NCI-H2029 treated with DMSO at 0.1 percent for 48 hours (cell line): ENCODE results near the gene JMJD8.
"Not testable (repeated sequence)": the region's sequence is repeated elsewhere in the genome, so short reads cannot be mapped to it uniquely, and the experiment has no call there.

Source experiments
- DNase-seq: peaks from one replicate; lab custom pipeline; 2025; lab: John Stamatoyannopoulos, UW

JMJD8 gene

DNA sequence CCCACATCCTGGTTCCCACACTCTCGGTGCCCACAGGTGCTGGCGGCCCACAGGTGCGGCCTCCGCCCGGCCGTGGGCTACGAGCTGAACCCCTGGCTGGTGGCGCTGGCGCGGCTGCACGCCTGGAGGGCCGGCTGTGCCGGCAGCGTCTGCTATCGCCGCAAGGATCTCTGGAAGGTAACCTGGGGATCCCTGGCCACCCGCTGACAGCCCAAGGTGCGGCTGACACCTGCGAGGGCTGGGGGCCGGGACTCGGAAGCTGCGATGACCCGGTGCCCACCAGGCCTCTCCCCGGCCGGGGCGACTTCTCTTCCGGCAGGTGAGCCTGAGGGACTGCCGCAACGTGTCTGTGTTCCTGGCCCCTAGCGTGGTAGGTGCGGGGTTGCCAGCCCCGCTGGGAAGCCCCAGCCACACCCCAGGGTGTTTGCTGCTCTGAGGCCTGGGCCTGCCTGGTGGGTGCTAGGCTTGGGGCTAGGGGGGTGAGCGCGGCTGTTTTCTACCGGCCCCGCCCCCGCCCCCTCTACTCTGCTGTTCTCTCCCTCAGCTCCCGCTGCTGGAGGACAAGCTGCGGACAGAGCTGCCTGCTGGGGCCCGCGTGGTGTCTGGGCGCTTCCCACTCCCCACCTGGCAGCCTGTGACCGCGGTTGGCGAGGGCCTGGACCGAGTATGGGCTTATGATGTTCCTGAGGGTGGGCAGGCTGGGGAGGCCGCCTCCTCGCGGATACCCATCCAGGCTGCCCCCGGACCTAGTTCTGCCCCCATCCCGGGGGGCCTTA is 37.8 kb upstream of the JMJD8 start:
- DNase-seq, result no peak

DNA sequence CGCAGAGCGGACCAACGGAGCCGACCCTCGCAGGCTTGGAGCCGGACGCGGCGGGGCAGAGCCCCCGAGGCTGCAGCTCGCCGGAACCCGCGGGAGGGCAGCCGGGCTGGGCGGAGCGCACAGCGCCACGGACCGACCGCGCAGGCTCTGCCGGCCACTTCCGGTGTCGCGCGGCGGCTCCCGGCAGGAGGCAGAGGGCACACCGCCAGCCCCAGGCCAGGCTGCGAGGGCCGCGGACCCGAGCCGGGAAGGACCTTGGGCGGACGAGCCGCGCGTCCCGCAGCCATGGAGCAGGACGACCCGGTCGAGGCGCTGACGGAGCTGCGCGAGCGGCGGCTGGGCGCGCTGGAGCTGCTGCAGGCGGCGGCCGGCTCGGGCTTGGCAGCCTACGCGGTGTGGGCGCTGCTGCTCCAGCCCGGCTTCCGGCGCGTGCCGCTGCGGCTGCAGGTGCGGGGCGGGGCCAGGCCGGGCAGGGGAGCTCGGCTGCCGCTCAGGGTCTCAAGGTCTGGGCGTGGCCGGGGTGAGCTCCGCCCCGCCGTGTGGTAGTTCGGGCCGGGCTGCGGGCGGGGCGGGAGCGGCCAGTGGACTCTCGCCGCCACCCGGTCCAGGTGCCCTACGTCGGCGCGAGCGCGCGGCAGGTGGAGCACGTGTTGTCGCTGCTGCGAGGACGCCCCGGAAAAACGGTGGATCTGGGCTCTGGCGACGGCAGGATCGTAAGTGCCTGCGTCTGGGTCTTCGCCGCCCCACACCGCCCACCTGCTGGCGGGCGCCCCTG is 37.0 kb upstream of the JMJD8 start, which contains the start of gene ANTKMT:
Gene ANTKMT (plus strand): TSS at position 157 of the 775 bp plus-strand sequence. CDS start 129 bp downstream, at position 286.
- peak; percentile 30 for DNase-seq

DNA sequence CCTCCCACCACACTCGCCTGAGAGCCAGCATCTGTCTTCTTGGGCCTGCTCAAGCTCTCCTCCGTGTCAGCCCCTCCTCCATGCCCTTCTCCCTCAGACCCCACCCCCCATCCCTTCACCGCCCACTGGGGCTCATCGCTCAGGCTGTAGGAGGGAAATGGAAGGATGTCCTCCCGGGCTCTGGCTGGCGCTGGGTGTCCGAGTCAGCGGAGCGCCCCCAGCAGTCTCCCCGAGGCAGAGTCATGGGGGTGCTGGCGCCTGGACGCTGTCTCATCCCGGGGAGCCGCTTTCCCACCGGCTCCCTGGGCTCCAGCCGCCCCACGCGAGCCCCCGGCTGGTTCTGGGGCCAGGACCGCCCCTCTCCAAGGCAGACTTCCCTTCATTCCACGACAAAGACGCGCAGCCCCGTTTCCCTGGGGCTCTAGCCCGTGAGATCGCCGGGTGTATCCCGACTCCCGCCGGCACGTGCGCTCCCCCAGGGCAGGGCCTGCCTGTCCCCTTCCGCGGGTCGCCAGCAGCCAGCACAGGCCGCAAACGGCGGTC is 36.4 kb upstream of the JMJD8 start:
- DNase-seq, result no peak

DNA sequence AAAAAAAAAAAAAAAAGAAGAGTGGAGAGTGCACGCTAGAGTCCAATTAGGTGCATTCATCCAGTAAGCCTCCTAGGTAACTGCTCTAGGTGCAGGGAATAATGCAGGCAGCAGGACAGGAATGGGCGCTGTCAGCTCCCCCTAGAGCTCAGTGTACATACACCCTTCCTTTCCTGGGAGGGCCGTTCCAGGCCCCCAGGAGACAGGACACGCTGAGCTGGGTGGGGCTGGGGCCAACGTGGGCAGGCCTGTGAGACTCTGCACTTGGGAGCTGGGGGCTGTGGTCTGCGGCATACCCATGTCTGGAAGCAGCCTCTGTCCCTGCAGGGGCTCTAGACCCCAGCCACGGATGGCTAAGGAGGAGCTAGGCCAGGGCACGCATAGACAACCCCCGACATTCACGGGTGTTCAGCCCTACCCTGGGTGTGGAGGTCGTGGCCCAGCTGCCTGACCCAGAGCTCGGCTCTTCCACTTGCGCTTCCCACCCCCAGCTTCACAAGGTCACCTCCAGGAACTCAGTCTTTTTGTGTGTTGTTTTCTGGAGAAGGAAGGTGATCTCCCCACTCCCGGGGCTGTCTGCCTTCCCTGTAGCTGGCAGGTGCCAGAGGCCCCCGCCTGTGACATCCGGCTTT is 35.8 kb upstream of the JMJD8 start:
- no peak for DNase-seq

DNA sequence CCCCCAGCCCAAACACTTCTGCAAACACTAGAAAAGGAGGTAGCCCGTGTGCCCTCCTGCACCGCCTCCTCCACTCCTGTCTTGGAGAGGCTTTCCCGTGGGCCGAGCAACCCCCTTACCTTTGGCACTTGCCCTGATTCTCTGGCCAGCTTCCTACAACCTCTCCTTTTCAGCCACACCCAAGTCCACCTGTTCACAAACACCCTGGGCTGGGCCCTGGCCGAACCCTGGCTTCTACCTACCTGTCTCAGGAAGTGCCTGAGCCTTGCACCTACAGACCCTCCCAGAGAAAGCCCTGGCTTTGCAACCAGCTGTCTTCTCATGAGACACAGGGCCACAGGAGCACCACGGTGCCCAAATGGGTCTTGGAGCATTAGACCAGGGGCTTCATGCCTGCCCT is 34.8 kb upstream of the JMJD8 start:
- no peak for DNase-seq

DNA sequence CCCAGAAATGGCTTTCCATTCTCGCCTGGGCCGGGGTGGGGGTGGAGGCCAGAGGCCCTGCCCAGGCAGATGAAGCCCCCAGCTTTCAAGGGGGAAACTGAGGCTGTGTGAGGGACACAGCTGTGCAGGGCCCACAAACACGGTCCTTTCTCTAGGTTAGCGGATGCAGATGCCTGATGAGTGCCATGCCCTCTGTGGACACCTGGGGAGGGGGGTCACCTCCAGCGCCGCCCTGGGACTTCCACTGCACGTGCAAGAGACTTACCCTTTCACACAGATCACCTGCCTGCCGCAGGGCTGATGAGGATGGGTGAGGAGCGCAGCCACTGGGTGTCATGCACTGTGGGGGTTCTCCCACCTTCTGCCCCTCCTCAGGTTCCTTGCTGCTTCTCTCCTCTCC is 34.3 kb upstream of the JMJD8 start:
- DNase-seq, result no peak

DNA sequence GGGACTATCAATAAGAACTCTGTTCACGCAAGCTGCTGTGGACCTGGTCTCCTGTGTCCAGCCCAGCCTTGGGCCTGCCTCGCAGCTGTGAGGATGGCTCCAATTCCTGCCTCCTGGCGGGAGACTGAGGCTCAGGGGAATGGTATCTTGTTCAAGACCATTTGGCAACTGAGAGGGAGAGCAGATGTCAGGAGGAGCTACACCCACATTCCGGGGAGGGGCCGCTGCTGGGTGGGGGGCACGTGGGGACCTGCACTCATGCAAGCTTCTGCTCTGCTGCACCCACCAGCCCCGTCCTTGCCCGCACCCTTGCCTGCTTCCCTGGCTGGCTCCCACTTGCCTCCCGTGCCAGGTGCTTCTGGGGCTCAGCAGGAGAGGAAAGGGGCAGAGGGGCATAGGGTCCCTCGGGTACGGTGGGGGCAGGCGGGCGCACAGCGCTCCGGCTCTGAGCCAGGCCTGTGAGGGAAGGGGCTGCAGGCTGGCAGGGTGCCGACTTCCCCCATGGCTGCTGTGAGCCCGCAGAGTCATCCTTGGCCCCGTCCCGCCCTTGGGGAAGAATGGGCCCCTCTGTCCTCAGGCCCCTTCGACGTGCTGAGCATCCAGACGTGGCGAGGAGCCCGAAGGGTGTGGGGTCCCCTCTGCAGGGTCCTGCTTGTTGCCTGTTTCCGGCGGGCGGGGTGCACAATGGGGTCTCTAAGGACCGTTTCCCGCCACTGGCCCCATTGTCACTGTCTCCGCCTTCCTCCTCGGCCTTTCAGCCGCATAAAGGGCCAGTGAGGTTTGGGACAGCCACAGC is 33.5 kb upstream of the JMJD8 start:
- no peak for DNase-seq

DNA sequence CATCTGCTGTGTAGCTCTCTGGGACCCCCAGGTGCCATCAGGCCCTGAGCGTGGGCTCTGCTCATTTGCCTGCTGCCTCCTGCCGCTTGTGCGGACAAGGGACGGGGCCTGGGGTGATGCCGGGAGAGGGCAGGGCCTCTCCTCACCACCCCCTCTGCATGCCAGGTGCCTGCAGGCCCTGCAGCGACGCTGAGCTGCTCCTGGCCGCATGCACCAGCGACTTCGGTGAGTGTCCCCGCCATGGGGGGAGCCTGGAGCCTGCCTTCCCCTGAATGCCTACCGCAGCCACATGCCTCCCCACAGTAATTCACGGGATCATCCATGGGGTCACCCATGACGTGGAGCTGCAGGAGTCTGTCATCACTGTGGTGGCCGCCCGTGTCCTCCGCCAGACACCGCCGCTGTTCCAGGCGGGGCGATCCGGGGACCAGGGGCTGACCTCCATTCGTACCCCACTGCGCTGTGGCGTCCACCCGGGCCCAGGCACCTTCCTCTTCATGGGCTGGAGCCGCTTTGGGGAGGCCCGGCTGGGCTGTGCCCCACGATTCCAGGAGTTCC is 32.7 kb upstream of the JMJD8 start:
- DNase-seq, result no peak

DNA sequence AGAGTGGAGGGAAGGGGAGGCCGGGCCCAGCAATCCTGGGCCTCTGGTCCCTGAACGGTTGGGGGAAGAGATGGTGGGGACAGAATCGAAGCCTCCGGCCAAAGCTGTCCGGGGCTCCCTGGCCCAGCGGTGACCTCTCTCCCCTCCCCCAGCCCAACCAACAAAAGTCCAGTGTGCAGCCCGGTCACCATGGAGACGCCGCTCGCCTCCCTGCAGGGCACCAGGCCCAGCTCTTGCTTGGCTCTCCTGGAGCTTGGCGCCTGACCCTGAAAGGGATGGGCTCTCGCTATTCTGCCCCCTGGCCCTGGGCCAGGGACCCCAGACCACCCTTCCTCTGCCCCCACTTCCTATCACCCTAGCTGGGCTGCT is 32.0 kb upstream of the JMJD8 start:
- no peak for DNase-seq

DNA sequence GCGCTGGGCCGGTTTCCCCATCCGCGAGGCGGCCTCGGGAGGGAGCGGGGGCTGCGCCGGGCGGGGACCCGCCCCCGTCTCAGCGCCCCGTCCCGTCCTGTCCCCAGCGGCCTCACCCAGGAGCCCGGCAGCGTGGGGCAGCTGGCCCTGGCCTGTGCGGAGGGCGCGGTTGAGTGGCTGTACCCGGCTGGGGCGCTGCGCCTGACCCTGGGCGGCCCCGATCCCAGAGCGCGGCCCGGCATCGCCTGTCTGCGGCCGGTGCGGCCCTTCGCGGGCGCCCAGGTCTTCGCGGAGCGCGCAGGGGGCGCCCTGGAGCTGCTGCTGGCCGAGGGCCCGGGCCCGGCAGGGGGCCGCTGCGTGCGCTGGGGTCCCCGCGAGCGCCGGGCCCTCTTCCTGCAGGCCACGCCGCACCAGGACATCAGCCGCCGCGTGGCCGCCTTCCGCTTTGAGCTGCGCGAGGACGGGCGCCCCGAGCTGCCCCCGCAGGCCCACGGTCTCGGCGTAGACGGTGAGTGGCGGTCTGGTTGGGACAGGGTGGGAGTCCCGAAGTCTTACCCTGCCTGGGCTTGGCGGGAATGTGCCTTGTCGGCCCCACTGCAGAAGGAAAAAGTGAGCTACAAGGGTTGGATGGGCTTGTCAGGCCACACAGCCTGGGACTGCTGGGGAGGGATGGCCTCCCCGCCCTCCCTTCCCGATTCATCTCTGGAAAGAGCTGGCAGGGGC is 31.5 kb upstream of the JMJD8 start:
- no peak for DNase-seq

DNA sequence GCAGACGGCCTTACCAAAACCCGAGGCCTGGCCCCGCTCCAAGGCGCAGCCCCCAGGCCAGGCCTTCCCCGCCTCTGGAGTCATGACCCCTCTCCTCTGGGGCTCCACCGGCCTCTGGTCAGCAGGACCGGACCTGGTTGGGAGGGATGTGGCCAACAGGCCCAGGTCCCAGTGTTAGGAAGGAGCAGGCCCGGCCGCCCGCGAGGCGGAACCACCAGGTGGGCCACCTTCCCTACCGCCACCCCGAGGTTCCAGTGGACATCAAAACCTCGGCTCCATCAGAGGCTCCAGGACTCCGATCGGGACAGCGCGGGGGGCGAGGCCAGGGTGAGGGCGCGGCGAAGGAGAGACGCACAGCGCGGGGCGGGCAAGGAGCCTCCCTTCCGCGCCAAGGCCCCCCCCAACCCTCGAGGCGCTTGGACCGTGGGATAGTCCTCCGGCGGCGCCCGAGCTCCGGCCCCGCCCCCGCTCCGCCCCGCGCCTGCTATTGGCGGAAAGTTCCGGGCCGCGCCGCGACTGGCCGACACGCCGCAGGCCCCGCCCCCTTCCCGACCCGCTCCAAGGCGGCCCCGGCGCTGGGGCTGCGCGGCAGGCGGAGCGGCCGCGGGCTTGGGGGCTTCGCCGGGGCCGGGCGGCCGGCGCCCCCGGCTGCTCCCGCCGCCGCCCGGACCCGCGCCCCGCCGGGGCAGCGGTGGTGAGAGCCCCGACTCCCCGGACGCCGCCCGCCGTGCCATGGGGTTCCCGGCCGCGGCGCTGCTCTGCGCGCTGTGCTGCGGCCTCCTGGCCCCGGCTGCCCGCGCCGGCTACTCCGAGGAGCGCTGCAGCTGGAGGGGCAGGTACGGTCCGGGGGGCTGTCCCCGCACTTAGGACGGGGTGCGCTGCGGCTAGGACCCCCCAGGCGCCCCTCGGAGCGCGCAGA is 30.7 kb upstream of the JMJD8 start, which contains the start of gene METRN:
Gene METRN (plus strand): TSS at position 561 of the 919 bp plus-strand sequence. CDS start 172 bp downstream, at position 733.
- no peak for DNase-seq

DNA sequence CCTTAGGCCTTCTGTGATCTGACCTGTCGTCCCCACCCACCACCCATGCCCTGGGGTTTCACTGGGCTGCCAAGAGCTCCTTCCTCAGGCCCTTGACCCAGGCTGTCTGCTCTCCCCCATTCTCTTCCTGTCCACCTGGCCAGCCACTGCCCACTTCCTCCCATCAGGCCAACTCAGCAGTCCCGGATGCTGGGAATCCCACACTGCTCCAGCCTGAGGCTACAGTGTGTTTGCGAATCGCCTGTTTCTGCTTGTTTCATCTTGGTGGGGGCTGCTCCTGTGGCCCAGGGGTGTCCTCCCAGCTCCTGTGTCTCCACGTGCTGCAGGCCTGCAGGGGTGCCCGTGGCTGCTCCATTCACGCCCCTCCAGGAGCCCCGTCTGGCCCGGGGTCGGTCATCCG is 29.9 kb upstream of the JMJD8 start:
- DNase-seq, result no peak

DNA sequence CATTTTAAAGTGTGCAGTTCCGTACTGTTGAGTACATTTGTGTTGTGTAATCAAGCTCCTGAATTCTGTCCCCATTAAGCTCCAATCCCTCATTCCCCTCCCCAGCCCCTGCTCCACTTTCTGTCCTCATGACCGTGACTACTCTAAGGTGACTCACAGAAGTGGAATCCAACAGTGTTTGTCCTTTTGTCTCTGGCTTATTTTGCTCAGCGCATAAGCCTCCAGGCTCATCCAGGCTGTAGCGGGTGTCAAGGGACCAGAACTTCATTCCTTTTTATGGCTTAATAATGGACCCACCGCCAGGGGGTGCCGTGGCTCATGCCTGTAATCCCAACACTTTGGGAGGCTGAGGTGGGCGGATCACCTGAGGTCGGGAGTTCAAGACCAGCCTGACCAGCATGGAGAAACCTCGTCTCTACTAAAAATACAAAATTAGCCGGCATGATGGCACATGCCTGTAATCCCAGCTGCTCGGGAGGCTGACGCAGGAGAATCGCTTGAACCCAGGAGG is 28.7 kb upstream of the JMJD8 start:
- not testable (repeated sequence) for DNase-seq

DNA sequence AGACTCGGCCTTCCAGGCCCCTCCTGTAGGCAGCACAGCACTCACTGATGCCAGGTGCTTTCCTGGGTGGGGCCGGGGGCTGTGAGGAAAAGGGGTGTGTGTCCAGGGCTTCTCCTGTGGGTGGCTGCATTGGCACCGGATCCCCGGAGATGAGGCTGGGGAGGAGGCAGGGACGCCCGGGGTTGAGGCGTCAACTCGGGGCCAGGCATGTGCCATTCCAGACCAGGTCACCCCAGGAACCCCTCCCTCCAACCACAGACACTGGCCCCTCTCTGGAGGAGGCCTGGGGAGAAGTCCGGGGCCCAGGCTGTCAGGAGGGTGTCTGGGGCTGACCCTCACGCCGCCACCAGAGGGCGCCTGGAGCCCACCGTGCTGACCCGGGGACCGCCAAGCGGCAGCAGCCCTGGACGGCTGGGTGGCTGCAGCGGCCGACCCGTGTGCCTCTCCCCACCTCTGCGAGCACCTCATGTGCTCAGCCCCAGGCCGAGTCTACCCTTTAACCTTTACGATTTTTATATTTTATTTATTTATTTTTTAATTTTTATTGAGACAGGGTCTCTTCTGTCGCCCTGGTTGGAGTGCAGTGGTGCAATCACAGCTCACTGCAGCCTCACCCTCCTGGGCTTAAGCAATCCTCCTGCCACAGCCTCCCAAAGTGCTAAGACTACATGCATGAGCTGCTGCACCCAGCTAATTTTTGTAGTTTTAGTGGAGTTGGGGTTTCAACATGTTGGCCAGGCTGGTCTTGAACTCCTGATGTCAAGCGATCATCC is 27.6 kb upstream of the JMJD8 start:
- DNase-seq, result no peak

DNA sequence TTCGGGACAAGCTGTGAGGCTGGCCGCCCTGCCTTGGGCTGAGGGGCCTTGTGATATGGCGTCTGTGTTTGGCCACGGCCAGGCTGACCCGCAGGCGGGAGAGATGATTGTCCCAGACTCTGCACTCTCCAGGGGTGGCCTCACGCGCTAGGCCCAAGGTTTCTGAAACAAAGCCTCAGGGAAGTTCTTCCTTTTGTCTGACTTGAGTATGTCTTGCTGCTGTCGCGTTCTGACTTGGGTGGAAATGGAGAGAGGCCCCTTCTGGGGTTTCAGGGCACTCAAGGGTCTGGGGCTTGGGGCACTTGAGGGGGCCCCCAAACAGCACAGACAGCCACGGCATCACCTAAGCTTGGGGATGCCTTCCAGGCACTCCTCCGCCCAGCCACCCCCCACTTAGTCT is 26.9 kb upstream of the JMJD8 start:
- no peak for DNase-seq

DNA sequence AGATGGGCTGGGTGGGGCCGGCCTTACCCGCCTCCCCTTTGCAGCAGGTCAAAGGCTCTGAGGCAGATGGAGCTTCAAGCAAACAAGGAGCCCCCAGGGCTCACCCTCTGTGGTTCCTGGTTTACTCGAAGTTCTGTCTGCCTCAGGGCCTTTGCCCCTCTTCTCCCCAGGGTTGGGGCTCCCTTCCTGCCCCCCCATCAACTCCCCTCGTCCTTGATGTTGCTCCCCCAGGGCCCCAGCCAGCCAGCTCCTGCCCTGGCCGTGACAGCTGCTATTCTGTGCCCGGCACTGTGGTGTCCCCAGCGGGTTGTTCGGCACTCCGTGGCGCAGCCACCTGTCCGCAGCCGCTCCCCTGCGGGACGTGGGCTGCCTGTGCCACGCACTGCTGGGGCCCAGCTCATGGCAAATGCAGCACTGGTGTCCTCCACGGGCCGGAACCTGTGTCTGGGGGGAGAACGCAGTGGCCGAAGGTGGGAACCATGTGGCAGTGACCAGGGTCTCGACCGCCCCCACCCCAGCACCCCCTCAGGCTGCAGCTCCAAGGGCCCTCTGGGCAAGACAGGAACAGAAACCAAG is 26.5 kb upstream of the JMJD8 start:
- DNase-seq, result no peak

DNA sequence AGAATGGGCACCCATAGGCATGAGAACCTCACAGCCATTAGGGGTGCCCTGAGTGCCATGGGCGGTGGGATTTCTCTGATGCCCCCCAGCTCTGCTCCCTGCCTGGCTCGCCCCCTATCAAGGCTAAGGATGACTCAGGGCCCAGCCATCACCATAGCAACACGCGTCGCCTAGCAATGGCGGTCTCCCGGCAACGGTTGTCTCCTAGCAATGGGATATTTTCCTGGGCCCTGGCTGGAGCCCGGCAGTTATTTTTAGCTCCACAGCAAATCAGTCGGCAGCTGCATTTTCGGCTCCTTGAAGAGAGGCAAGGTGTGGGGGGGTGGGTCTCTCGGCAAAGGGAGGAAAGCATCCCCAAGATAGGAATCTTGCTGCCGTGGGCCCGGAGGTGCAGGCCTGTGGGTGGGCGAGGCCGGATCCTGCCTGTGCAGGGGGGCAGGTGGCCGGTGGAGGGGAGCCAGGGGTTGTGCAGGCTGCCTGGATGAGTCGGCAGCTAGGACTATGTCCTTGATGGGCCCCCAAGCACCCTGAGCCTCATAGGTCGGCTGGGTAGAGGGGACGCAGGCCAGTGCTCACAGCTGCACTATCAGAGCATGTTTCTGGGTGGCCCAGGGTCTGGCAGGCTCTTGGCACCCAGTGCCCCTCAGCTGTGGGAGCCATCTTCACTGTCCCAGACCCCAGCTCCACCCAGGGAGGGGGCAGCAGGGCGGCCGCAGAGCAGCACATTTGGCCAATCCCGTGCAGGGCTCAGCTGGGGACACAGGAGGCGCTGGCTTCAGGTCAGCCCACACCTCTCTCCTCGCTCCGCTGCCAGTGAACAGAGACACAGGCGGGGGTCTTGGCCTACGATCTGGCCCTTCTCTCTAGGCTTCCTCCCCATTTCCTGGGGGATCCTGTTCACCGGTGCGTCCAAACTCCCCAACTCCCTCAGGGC is 25.7 kb upstream of the JMJD8 start:
- DNase-seq, result no peak
